Measurements from ENCODE around the gene BRMS1L. TPM values are rescaled to one million over a fixed set of nuclear protein-coding genes. Genes with fewer than 3 reads are reported as not detected.
A peak's percentile ranks its signal among the peaks of the same experiment; 100 is the strongest.

BRMS1L gene
- total and polyA plus RNA-seq, 2 of the 13 experiments (the other 11 are each of a cell fraction or from before 2014, with no cell fraction given) = 21.1 to 23.8 TPM

GRCh38 chr14:35883677-35884293 lies 57.6 kb downstream of the BRMS1L start (continued):
- TF ChIP-seq FOXJ3 (CRISPR knock-in tag; IDR thresholded peaks at IDR 0.05; ENCODE audit: borderline replicate concordance) = 0 out of 2 replicates have a peak, but pooled peaks have one; percentile 13
- 0 out of 2 replicates have a peak, but pooled peaks have one; percentile 38 for TF ChIP-seq KAT8 (CRISPR knock-in tag; IDR thresholded peaks at IDR 0.05)

GRCh38 chr14:35890308-35890707 lies 64.2 kb downstream of the BRMS1L start:
- no peaks in the 10 kb centered on the region; a peak in 1 of 5 replicates for H3K27me3 ChIP-seq (ENCODE audit: control insufficient read depth in 1 of 2, insufficient read depth in 2 of 2, low read length in 2 of 2)
- ATAC-seq (no peak), FAIRE-seq (no peak), DNase-seq (ENCODE audit: low spot score) (no peak)
- no peaks in the 10 kb centered on the region for H4K20me1 ChIP-seq (ENCODE audit: insufficient read depth, low read length)
- H3K9me3 ChIP-seq (ENCODE audit: low read length) = no peaks in the 10 kb centered on the region
- no peak overlapping the region for H3K27ac ChIP-seq (ENCODE audit: extremely low read length, insufficient read depth, low read length)
- H3K4me3 ChIP-seq (replicated peaks in 1 of 3; ENCODE audit: insufficient read depth in 1 of 3, low read depth in 2 of 3, low read length in 3 of 3) = no peak overlapping the region
- ChIA-PET POLR2A (no interaction called here), CTCF (ENCODE audit: low intra/inter-chr PET ratio, low total read pairs) (no interaction called here)
- intact Hi-C loops (cut with micrococcal nuclease; ENCODE audit: unreplicated experiment) = no loop called here
- TF ChIP-seq HNRNPK (IDR thresholded peaks at IDR 0.05; ENCODE audit: low read depth, low read length, poor library complexity, severe bottlenecking) (peak; percentile 91), POLR2AphosphoS2 (IDR thresholded peaks at IDR 0.05; ENCODE audit: low read depth, low read length) (no peak)
- no TSS peak for BruUV-seq (replicated peaks)
- H2AFZ ChIP-seq (ENCODE audit: low read length) = no peak overlapping the region
- H3K4me1 ChIP-seq (ENCODE audit: insufficient read depth, low read length) = no peaks in the 10 kb centered on the region
- no peaks in the 10 kb centered on the region for H3K36me3 ChIP-seq (replicated peaks in 1 of 2; ENCODE audit: control insufficient read depth in 1 of 2, insufficient read depth in 2 of 2, low read length in 2 of 2)
- no peak overlapping the region for H3K4me2 ChIP-seq (ENCODE audit: low read depth, low read length)
- H3K9ac ChIP-seq (ENCODE audit: insufficient read depth, low read depth, low read length) = no peak overlapping the region
- H3K79me2 ChIP-seq (ENCODE audit: insufficient read depth, low read length) = no peaks in the 10 kb centered on the region
- in situ Hi-C loops (cut with HindIII; ENCODE audit: extremely low pct_ligation_motif_present, low pct_unique_long_range_greater_than_20kb) = no loop called here

GRCh38 chr14:35895256-35895655 lies 69.1 kb downstream of the BRMS1L start:
- in situ Hi-C loops (cut with HindIII; ENCODE audit: extremely low pct_ligation_motif_present, low pct_unique_long_range_greater_than_20kb) (no loop called here), intact Hi-C loops (cut with micrococcal nuclease; ENCODE audit: unreplicated experiment) (loop anchor here (5.0 kb wide), 1 partner anchor 1988 kb away; no protein-coding TSS in a partner anchor)
- H3K4me1 ChIP-seq (ENCODE audit: insufficient read depth, low read length) = no peaks in the 10 kb centered on the region
- no peaks in the 10 kb centered on the region for H3K9me3 ChIP-seq (ENCODE audit: low read length)
- no peaks in the 10 kb centered on the region for H3K36me3 ChIP-seq (replicated peaks in 1 of 2; ENCODE audit: control insufficient read depth in 1 of 2, insufficient read depth in 2 of 2, low read length in 2 of 2)
- H2AFZ ChIP-seq (ENCODE audit: low read length) = no peak overlapping the region
- no peaks in the 10 kb centered on the region for H3K79me2 ChIP-seq (ENCODE audit: insufficient read depth, low read length)
- CTCF ChIA-PET (ENCODE audit: low intra/inter-chr PET ratio, low total read pairs) = no interaction called here
- H4K20me1 ChIP-seq (ENCODE audit: insufficient read depth, low read length) = no peaks in the 10 kb centered on the region
- no peak for DNase-seq (ENCODE audit: low spot score)
- no peak overlapping the region for H3K4me2 ChIP-seq (ENCODE audit: low read depth, low read length)
- H3K9ac ChIP-seq (ENCODE audit: insufficient read depth, low read depth, low read length) = no peak overlapping the region
- no peak overlapping the region for H3K27ac ChIP-seq (ENCODE audit: extremely low read length, insufficient read depth, low read length)
- H3K27me3 ChIP-seq (ENCODE audit: control insufficient read depth in 1 of 2, insufficient read depth in 2 of 2, low read length in 2 of 2) = no peaks in the 10 kb centered on the region
- ATAC-seq = no peak
- POLR2A ChIA-PET = no interaction called here
- FAIRE-seq = no peak
- no peak overlapping the region for H3K4me3 ChIP-seq (replicated peaks in 1 of 3; ENCODE audit: insufficient read depth in 1 of 3, low read depth in 2 of 3, low read length in 3 of 3)
- BruUV-seq (replicated peaks) = no TSS peak
- TF ChIP-seq ZNF724P (CRISPR knock-in tag; IDR thresholded peaks at IDR 0.05; ENCODE audit: borderline replicate concordance) (no peak), ZNF468 (CRISPR knock-in tag; IDR thresholded peaks at IDR 0.05) (no peak), KLF11 (CRISPR knock-in tag; IDR thresholded peaks at IDR 0.05) (no peak), RXRB (CRISPR knock-in tag; IDR thresholded peaks at IDR 0.05; ENCODE audit: borderline replicate concordance) (no peak), MAFK (conservative IDR thresholded peaks at IDR 0.05 in 1 of 2, IDR thresholded peaks at IDR 0.05 in 1 of 2; ENCODE audit: low read length in 2 of 2) (peak; percentile 65 to 86), SOX13 (IDR thresholded peaks at IDR 0.05) (no peak), SOX13 (CRISPR knock-in tag; conservative IDR thresholded peaks at IDR 0.05 in 1 of 2, IDR thresholded peaks at IDR 0.05 in 1 of 2) (no peak), E2F1 (CRISPR knock-in tag; IDR thresholded peaks at IDR 0.05) (0 out of 2 replicates have a peak, but pooled peaks have one; percentile 9), GPBP1L1 (CRISPR knock-in tag; IDR thresholded peaks at IDR 0.05) (no peak), MATR3 (CRISPR knock-in tag; IDR thresholded peaks at IDR 0.05) (no peak)

Data from HepG2 (cell line).